Endothelial cell of umbilical vein (primary cell): ENCODE data around the gene ZNF462. TPM values are rescaled to one million over a fixed set of nuclear protein-coding genes. Genes with fewer than 3 reads are reported as not detected.

Experiments used
- BruUV-seq: library from RNA; stranded (reverse); fragments of 400-500 nt; replicated peaks from 2 replicates; lab custom pipeline; 2021; lab: Mats Ljungman, UMichigan
- CTCF ChIA-PET: fragments of 300-600, 350-600 bp; sonication (Branson Sonifier 250); formaldehyde crosslinking; loops from one replicate; lab custom pipeline; 2021; ENCODE audit warnings: antibody characterized with exemption, inconsistent platforms; lab: Charles Lee
- POLR2A ChIA-PET: fragments of 300-600, 350-600 bp; sonication (Branson Sonifier 250); formaldehyde crosslinking; loops from one replicate; lab custom pipeline; 2021; ENCODE audit warnings: antibody characterized with exemption, inconsistent platforms; lab: Charles Lee
- DNase-seq: peaks from one replicate; pipeline ENCODE4 v3.0.0-alpha.2; 2011; ENCODE audit warnings: low read depth, low spot score
- FAIRE-seq: peaks from 2 replicates; lab custom pipeline; 2011; peaks lifted over from hg19 to GRCh38; lab: Jason Lieb, UNC
- H2AFZ ChIP-seq: 2 replicates; pipeline ENCODE4 v1.6.0; 2012; ENCODE audit warnings: low read depth, low read length, control low read depth, inconsistent platforms
- H3K27ac ChIP-seq: 2 replicates; pipeline ENCODE4 v1.5.1; 2011; ENCODE audit warnings: low read depth, mild to moderate bottlenecking, control low read depth, low read length, moderate library complexity; ENCODE audit not compliant: insufficient read depth
- H3K27me3 ChIP-seq, 2 experiments: 2 replicates each; pipeline versions ENCODE4 v1.6.0 to v1.6.1; 2011; ENCODE audit warnings: low read length in 2 of 2, mixed read lengths in 1 of 2; ENCODE audit not compliant: control insufficient read depth in 2 of 2, insufficient read depth in 2 of 2
- H3K36me3 ChIP-seq, 2 experiments: 2 replicates in 1 of 2; 3 replicates in 1 of 2; pipeline ENCODE4 v1.5.1; 2011; ENCODE audit warnings: low read length in 2 of 2, mild to moderate bottlenecking in 1 of 2, moderate library complexity in 1 of 2; ENCODE audit not compliant: control insufficient read depth in 2 of 2, insufficient read depth in 2 of 2; ENCODE audit errors: extremely low read depth in 1 of 2
- H3K4me1 ChIP-seq: 3 replicates; pipeline ENCODE4 v1.5.1; 2011; ENCODE audit warnings: mild to moderate bottlenecking, low read length; ENCODE audit not compliant: control insufficient read depth, insufficient read depth; ENCODE audit errors: extremely low read depth
- H3K4me2 ChIP-seq: 2 replicates; pipeline ENCODE4 v1.6.1; 2011; ENCODE audit warnings: low read length, control low read depth, mixed read lengths; ENCODE audit not compliant: insufficient read depth
- H3K4me3 ChIP-seq, 3 experiments: fragments of 200-600 bp in 1 of 3; sonication (generic), shearing (Covaris generic) in 1 of 3; replicated peaks in 1 of 3; 2 replicates each; pipeline ENCODE4 v1.5.1; 2011 to 2016; ENCODE audit warnings: control low read depth in 3 of 3, low read length in 3 of 3, mild to moderate bottlenecking in 2 of 3, inconsistent platforms in 1 of 3, low read depth in 1 of 3, moderate library complexity in 1 of 3; ENCODE audit not compliant: insufficient read depth in 1 of 3
- H3K79me2 ChIP-seq: 2 replicates; pipeline ENCODE4 v1.6.0; 2012; ENCODE audit warnings: low read length, inconsistent platforms; ENCODE audit not compliant: control insufficient read depth, insufficient read depth
- H3K9ac ChIP-seq: replicated peaks from 2 replicates; pipeline ENCODE3; 2011; ENCODE audit warnings: low read length, control low read depth; ENCODE audit not compliant: insufficient read depth; ENCODE audit errors: extremely low read depth
- H3K9me1 ChIP-seq: replicated peaks from 3 replicates; pipeline ENCODE4 v1.6.0; 2011; ENCODE audit warnings: mild to moderate bottlenecking, low read length; ENCODE audit not compliant: control insufficient read depth, insufficient read depth; ENCODE audit errors: extremely low read depth
- H3K9me3 ChIP-seq: replicated peaks from 2 replicates; pipeline ENCODE4 v1.5.1; 2012; ENCODE audit warnings: low read length, inconsistent platforms; ENCODE audit not compliant: control insufficient read depth, insufficient read depth
- H4K20me1 ChIP-seq: replicated peaks from 2 replicates; pipeline ENCODE3; 2011; ENCODE audit warnings: mild to moderate bottlenecking, low read length; ENCODE audit not compliant: control insufficient read depth, insufficient read depth; ENCODE audit errors: extremely low read depth
- CTCF ChIP-seq, 2 donors: IDR thresholded peaks; 1 replicate in 1 of 2; 2 replicates in 1 of 2; pipeline ENCODE4 v1.5.1; 2011; ENCODE audit warnings: low read length in 2 of 2, mild to moderate bottlenecking in 2 of 2, moderate library complexity in 2 of 2, control low read depth in 1 of 2, inconsistent platforms in 1 of 2, low read depth in 1 of 2; ENCODE audit not compliant: insufficient read depth in 1 of 2; ENCODE audit errors: extremely low read depth in 1 of 2
- EZH2 ChIP-seq: IDR thresholded peaks from 2 replicates; pipeline ENCODE4 v1.6.1; 2012; ENCODE audit warnings: borderline replicate concordance, low read depth, mild to moderate bottlenecking, moderate library complexity, low read length, inconsistent platforms; ENCODE audit not compliant: severe bottlenecking
- FOS ChIP-seq: IDR thresholded peaks from 2 replicates; pipeline ENCODE4 v1.6.1; 2011; ENCODE audit warnings: mild to moderate bottlenecking, low read length, moderate library complexity, borderline replicate concordance; ENCODE audit not compliant: insufficient read depth
- GATA2 ChIP-seq: IDR thresholded peaks from 2 replicates; pipeline ENCODE4 v1.7.0; 2011; ENCODE audit warnings: low read depth, mild to moderate bottlenecking, moderate library complexity, mixed read lengths, low read length; ENCODE audit not compliant: insufficient read length, insufficient read depth
- JUN ChIP-seq: IDR thresholded peaks from 2 replicates; pipeline ENCODE4 v1.6.1; 2011; ENCODE audit warnings: borderline replicate concordance, low read depth; ENCODE audit not compliant: insufficient read length, insufficient read depth
- MAX ChIP-seq: IDR thresholded peaks from 2 replicates; pipeline ENCODE4 v1.6.1; 2011; ENCODE audit not compliant: insufficient read depth, insufficient read length
- MYC ChIP-seq: IDR thresholded peaks from one replicate; pipeline ENCODE4 v1.6.1; 2011; ENCODE audit warnings: mild to moderate bottlenecking, low read depth, low read length
- POLR2A ChIP-seq: IDR thresholded peaks from 2 replicates; pipeline ENCODE4 v1.6.1; 2012; ENCODE audit warnings: low read depth, mild to moderate bottlenecking, control low read depth, low read length
- POLR2AphosphoS5 ChIP-seq: IDR thresholded peaks from 2 replicates; pipeline ENCODE4 v1.6.1; 2012; ENCODE audit warnings: low read depth, mild to moderate bottlenecking, control low read depth, low read length, moderate library complexity; ENCODE audit not compliant: insufficient read depth
- dilution Hi-C: fragments of 300-500 bp; cut with MboI; formaldehyde crosslinking; loops from one replicate; pipeline ENCODE4 v1.15.0; 2019; ENCODE audit warnings: low sequenced_read_pairs; ENCODE audit not compliant: extremely low pct_ligation_motif_present
- intact Hi-C: fragments of 100-400 bp; cut with micrococcal nuclease; formaldehyde crosslinking; loops from one replicate; pipeline ENCODE4 v1.10.0; 2022
- polyA plus RNA-seq, 4 experiments: library from polyadenylated mRNA; depleted of rRNA in 3 of 4; stranded (reverse) in 3 of 4; unstranded in 1 of 4; fragments of >200 nt; gene quantifications; 2 replicates each; pipeline versions ENCODE4 v1.2.1 to v1.2.3, GENCODE V29; 2011 to 2012; ENCODE audit warnings: missing spikeins in 1 of 4
- total RNA-seq: library from RNA; stranded (reverse); gene quantifications from 2 replicates; pipeline ENCODE4 v1.2.3, GENCODE V29; 2021

Gene ZNF462
- total and polyA plus RNA-seq, 2 donors (not counting 3 experiments of a cell fraction or from before 2014, with no cell fraction given) = 6.2 to 24.7 TPM

GRCh38 chr9:107033966-107034365 lies 171.0 kb downstream of the ZNF462 start:
- Histone ChIP-seq H4K20me1 (no peaks in the 10 kb centered on the region), H2AFZ (no peak overlapping the region), H3K9me1 (no peaks in the 10 kb centered on the region), H3K9ac (no peak overlapping the region), H3K27me3 (peaks cover 0 to 3% of the 10 kb centered on the region in 2 experiments), H3K4me3 (no peak overlapping the region), H3K4me1 (no peaks in the 10 kb centered on the region), H3K4me2 (no peak overlapping the region), H3K79me2 (no peaks in the 10 kb centered on the region), H3K36me3 (no peaks in the 10 kb centered on the region), H3K27ac (no peak overlapping the region), H3K9me3 (no peaks in the 10 kb centered on the region)
- BruUV-seq = no TSS peak
- FAIRE-seq (no peak), DNase-seq (no peak)
- TF ChIP-seq GATA2 (no peak), MYC (no peak), POLR2A (no peak), FOS (no peak), CTCF (IDR thresholded peaks at IDR 0.05; ENCODE audit: extremely low read depth in 1 of 2, insufficient read depth in 1 of 2, low read depth in 1 of 2, low read length in 2 of 2) (no peak), JUN (no peak), POLR2AphosphoS5 (no peak), EZH2 (no peak), MAX (no peak)
- dilution Hi-C loops (no loop called here), intact Hi-C loops (no loop called here)
- POLR2A ChIA-PET = no interaction called here
- CTCF ChIA-PET = no interaction called here
